Measurements from ENCODE around the gene NRAP. TPM values are rescaled to one million over a fixed set of nuclear protein-coding genes. Genes with fewer than 3 reads are reported as not detected.

The NRAP gene
- total RNA-seq, 1 experiment from 2014 or later = not detected

GRCh38 chr10:113680190-113681111, 16.6 kb upstream of the NRAP start:
- Mint-ChIP-seq H3K27ac (peak overlapping the region in 1 of 3 experiments; percentile 35; a peak in 2 of 7 replicates), H3K4me1 (peaks cover 9 to 10% of the 10 kb centered on the region in 2 experiments), H3K4me3 (peak overlapping the region; percentile 81 to 95), H3K9me3 (peaks cover 0 to 11% of the 10 kb centered on the region in 2 experiments; a peak in 3 of 5 replicates), H3K36me3 (ENCODE audit: insufficient read depth in 1 of 3, low read depth in 3 of 3) (peaks cover 0 to 14% (median 5%) of the 10 kb centered on the region in 3 experiments; a peak in 2 of 7 replicates), H3K27me3 (ENCODE audit: low read depth) (peaks cover 31% of the 10 kb centered on the region)
- no peaks in the 10 kb centered on the region for H3K9me3 ChIP-seq (ENCODE audit: control insufficient read depth, low read depth, low read length)
- no peaks in the 10 kb centered on the region for H3K79me1 ChIP-seq (ENCODE audit: insufficient read depth, low read depth, low read length, poor library complexity, severe bottlenecking)
- H3K9ac ChIP-seq (ENCODE audit: extremely low read depth, insufficient read length, low read length) = peak overlapping the region; percentile 39
- no peak overlapping the region for H4K5ac ChIP-seq (ENCODE audit: insufficient read length, low read depth, low read length)
- H4K20me1 ChIP-seq (ENCODE audit: control insufficient read depth, insufficient read depth, insufficient read length) = no peaks in the 10 kb centered on the region
- H3K4me2 ChIP-seq (ENCODE audit: insufficient read depth, insufficient read length, low read length) = peak overlapping the region; percentile 78
- H3K23me2 ChIP-seq (ENCODE audit: insufficient read length, low read depth, low read length, poor library complexity, severe bottlenecking) = peaks cover 8% of the 10 kb centered on the region
- no peak overlapping the region for H4K8ac ChIP-seq (replicated peaks; ENCODE audit: insufficient read length, low read depth, low read length)
- DNase-seq = no peak
- H3K79me2 ChIP-seq (ENCODE audit: insufficient read depth, low read length) = no peaks in the 10 kb centered on the region; the same call in 1 of the 2 replicates
- no peak overlapping the region for H3K27ac ChIP-seq (ENCODE audit: insufficient read length, low read depth, low read length)
- no peak overlapping the region for H2AK5ac ChIP-seq (ENCODE audit: insufficient read length, low read length)
- H2BK120ac ChIP-seq (ENCODE audit: low read depth, low read length, poor library complexity, severe bottlenecking) = no peak overlapping the region
- H3K27me3 ChIP-seq (ENCODE audit: insufficient read depth, low read length) = no peaks in the 10 kb centered on the region; the same call in 1 of the 2 replicates
- H2AFZ ChIP-seq (ENCODE audit: low read length) = no peak overlapping the region
- H3K4ac ChIP-seq (ENCODE audit: low read depth, low read length) = no peak overlapping the region
- H2BK20ac ChIP-seq (ENCODE audit: low read depth, low read length, poor library complexity, severe bottlenecking) = no peak overlapping the region
- H3K14ac ChIP-seq (ENCODE audit: insufficient read depth, low read length) = peak overlapping the region; percentile 53; the same call in 1 of the 2 replicates
- no peak overlapping the region for H2BK15ac ChIP-seq (ENCODE audit: low read depth, low read length)
- H3K56ac ChIP-seq (ENCODE audit: insufficient read length, low read depth, low read length) = no peak overlapping the region
- H3T11ph ChIP-seq (ENCODE audit: low read length) = no peak overlapping the region
- H3K23ac ChIP-seq (ENCODE audit: insufficient read length, low read depth, low read length) = no peak overlapping the region
- H4K91ac ChIP-seq (ENCODE audit: insufficient read length, low read depth, low read length) = no peak overlapping the region
- H3K4me1 ChIP-seq (ENCODE audit: insufficient read depth, low read length) = 0 out of 2 replicates have a peak, but pooled peaks cover 5% of the 10 kb centered on the region
- TF ChIP-seq CTCF (conservative IDR thresholded peaks at IDR 0.05) = no peak
- WGBS (ENCODE audit: extremely low coverage, insufficient read length, low lambda C conversion rate) = no CpG with 5 or more reads among the region's 28 CpGs
- H3K18ac ChIP-seq (ENCODE audit: insufficient read length, low read depth, low read length) = no peak overlapping the region
- no peak overlapping the region for H2BK12ac ChIP-seq (ENCODE audit: insufficient read length, low read depth, low read length)
- H2BK5ac ChIP-seq (ENCODE audit: insufficient read length, low read length) = no peak overlapping the region

Measured in H9 (cell line).